Memory B cell (primary cell): Measurements from ENCODE around the gene NAA35.
"Not testable (repeated sequence)": the region's sequence is repeated elsewhere in the genome, so short reads cannot be mapped to it uniquely, and the experiment has no call there.

Source experiments
- ATAC-seq: fragments of 150-1000 bp; cut with Tn5 transposase; 2 replicates; pipeline ENCODE4 v1.10.0; 2021; ENCODE audit warnings: low read depth, mild to moderate bottlenecking, moderate library complexity
- DNase-seq, 2 donors: peaks; one replicate each; pipeline ENCODE4 v3.0.0; 2022; ENCODE audit warnings: low spot score in 2 of 2
- H3K27ac Mint-ChIP-seq: one replicate; pipeline ENCODE4 v1.8.0; 2022; ENCODE audit warnings: mild to moderate bottlenecking, moderate library complexity, mixed read lengths
- H3K27me3 Mint-ChIP-seq: one replicate; pipeline ENCODE4 v1.8.0; 2022; ENCODE audit warnings: mixed read lengths
- H3K36me3 Mint-ChIP-seq: one replicate; pipeline ENCODE4 v1.8.0; 2022; ENCODE audit warnings: mild to moderate bottlenecking, mixed read lengths
- H3K4me1 Mint-ChIP-seq: one replicate; pipeline ENCODE4 v1.8.0; 2022; ENCODE audit warnings: mixed read lengths
- H3K4me3 Mint-ChIP-seq: one replicate; pipeline ENCODE4 v1.8.0; 2022; ENCODE audit warnings: mild to moderate bottlenecking, moderate library complexity, mixed read lengths
- H3K9me3 Mint-ChIP-seq: one replicate; pipeline ENCODE4 v1.8.0; 2022; ENCODE audit warnings: mixed read lengths

Gene NAA35

GRCh38 chr9:85935950-85936349, 5.0 kb upstream of the NAA35 start:
- H3K4me3 Mint-ChIP-seq, H3K9me3 Mint-ChIP-seq, H3K36me3 Mint-ChIP-seq, H3K27ac Mint-ChIP-seq, H3K4me1 Mint-ChIP-seq, H3K27me3 Mint-ChIP-seq, DNase-seq, ATAC-seq: not testable (repeated sequence)

DNA sequence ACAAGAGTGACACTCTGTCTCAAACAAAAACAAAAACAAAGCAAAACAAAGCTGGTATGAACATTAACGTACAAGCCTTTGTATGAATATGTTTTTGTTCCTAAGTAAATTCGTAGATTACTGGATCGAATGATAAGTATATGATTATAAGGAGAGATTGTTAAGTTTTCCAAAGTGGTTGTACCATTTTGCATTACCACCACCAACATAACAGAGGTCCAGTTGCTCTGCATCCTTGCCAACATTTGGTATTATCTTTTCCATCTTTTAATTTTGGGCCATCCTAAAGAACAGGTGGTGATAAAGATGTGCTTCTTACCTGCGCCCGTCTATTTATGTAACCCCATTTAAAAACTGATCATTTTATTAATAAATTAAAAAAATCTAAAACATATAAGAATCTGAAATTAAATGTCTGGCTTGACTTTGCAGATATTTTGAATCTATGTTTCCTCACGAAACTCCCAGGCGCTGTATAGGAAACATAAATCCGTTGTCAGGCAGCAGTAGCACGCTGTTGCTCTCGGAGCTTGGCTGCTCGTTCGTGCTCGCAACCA, 593 bp upstream of the NAA35 start:
- H3K4me3 Mint-ChIP-seq: peak overlapping the region; percentile 88
- no peaks in the 10 kb centered on the region for H3K36me3 Mint-ChIP-seq
- H3K27ac Mint-ChIP-seq: no peak overlapping the region
- H3K4me1 Mint-ChIP-seq: peaks cover 13% of the 10 kb centered on the region
- ATAC-seq (no peak), DNase-seq (no peak)
- no peaks in the 10 kb centered on the region for H3K9me3 Mint-ChIP-seq
- H3K27me3 Mint-ChIP-seq: peaks cover under 1% of the 10 kb centered on the region

DNA sequence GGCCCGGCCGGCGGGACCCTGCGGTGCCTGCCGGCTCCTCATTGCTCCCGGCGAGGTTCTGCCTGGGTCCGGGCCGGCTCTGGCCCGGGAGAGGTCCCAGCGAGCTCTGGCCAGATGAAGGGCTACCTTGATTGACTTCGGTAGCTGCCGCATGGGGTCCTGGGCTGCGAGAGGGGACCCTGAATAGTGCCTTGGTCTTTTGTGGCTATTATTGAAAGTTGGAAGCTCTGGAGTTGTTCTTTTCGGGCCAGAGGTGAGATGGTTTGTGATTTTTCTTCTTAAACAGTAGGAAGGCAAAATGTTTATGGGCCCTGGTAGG, 635 bp downstream of the NAA35 start:
- Mint-ChIP-seq H3K27me3 (no peaks in the 10 kb centered on the region), H3K4me3 (peak overlapping the region; percentile 88), H3K4me1 (peaks cover 13% of the 10 kb centered on the region), H3K9me3 (no peaks in the 10 kb centered on the region), H3K36me3 (peaks cover 4% of the 10 kb centered on the region), H3K27ac (no peak overlapping the region)
- no peak for ATAC-seq
- DNase-seq: no peak

DNA sequence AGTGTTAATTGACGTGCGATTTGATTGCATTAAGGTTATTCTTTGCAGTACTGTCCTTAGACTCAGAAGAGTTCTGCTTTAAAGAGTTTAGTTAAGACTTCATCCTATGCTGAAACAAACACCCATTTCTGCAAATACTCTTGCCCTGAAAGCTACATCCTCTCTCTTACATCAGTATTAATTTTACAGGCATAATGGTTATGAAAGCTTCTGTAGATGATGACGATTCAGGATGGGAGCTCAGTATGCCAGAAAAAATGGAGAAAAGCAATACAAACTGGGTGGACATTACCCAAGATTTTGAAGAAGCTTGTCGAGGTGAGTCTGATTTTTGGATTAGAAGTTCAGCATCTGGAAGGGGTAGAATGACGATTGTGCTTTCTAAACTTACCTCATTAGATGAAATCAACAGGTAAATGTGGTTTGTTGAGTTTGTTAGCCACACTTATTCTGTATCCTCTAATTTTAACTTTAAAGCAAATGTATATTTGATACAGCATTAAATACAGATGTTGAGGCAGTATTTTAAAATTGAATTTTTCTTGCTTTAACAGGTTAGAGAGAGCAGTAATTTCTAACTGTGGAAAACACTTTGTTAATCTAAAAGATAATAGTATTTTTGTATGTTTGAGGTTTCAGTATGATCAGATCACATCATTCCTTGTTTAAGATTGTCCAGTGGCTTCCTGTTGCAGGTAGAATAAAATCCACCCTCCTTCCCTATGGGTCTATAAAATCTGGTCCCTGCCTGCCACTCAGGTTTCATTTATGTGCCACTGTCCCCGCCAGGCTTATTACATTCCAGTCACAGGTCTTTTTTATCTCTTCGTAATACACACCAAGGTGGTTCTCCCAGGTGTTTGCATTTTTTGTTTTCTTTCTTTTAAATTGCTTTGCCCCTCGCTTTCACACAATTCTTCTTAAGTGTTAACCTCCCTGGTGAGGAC, 1.3 kb downstream of the NAA35 start:
- Mint-ChIP-seq H3K4me3 (peak overlapping the region; percentile 88), H3K27ac (no peak overlapping the region), H3K4me1 (peaks cover 13% of the 10 kb centered on the region), H3K36me3 (peaks cover 8% of the 10 kb centered on the region), H3K27me3 (no peaks in the 10 kb centered on the region), H3K9me3 (no peaks in the 10 kb centered on the region)
- ATAC-seq (no peak), DNase-seq (no peak)

GRCh38 chr9:85942913-85943709, 2.2 kb downstream of the NAA35 start:
- Mint-ChIP-seq H3K4me3 (no peak overlapping the region), H3K27me3 (no peaks in the 10 kb centered on the region), H3K4me1 (peaks cover 13% of the 10 kb centered on the region), H3K36me3 (peaks cover 8% of the 10 kb centered on the region), H3K9me3 (no peaks in the 10 kb centered on the region), H3K27ac (no peak overlapping the region)
- DNase-seq: no peak
- ATAC-seq: no peak

GRCh38 chr9:85943757-85944430, 2.9 kb downstream of the NAA35 start:
- Mint-ChIP-seq H3K27ac (no peak overlapping the region), H3K4me1 (peaks cover 16% of the 10 kb centered on the region), H3K9me3 (no peaks in the 10 kb centered on the region), H3K36me3 (peaks cover 11% of the 10 kb centered on the region), H3K4me3 (no peak overlapping the region), H3K27me3 (no peaks in the 10 kb centered on the region)
- ATAC-seq (no peak), DNase-seq (no peak)

DNA sequence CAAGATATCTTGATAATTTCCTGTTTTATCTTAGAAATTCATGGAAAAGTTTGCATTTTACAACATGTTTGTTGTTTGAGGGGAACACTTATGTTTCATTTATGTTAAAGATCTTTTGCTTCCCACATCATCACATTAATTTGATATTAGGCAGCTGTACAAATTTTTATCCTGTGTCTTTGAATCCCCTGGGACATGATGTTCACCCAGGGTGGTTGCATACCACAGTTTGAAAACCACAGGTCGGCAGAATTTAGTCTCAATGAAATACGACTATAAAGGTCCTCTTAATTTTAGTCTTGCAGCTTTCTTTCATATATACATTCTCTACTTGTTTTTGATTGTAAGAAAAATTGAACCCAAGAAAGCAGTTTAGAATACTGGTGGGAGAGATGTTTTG, 3.7 kb downstream of the NAA35 start:
- H3K9me3 Mint-ChIP-seq: no peaks in the 10 kb centered on the region
- H3K27ac Mint-ChIP-seq: no peak overlapping the region
- H3K4me1 Mint-ChIP-seq: peaks cover 18% of the 10 kb centered on the region
- ATAC-seq (no peak), DNase-seq (no peak)
- H3K27me3 Mint-ChIP-seq: no peaks in the 10 kb centered on the region
- H3K4me3 Mint-ChIP-seq: no peak overlapping the region
- H3K36me3 Mint-ChIP-seq: peaks cover 15% of the 10 kb centered on the region

DNA sequence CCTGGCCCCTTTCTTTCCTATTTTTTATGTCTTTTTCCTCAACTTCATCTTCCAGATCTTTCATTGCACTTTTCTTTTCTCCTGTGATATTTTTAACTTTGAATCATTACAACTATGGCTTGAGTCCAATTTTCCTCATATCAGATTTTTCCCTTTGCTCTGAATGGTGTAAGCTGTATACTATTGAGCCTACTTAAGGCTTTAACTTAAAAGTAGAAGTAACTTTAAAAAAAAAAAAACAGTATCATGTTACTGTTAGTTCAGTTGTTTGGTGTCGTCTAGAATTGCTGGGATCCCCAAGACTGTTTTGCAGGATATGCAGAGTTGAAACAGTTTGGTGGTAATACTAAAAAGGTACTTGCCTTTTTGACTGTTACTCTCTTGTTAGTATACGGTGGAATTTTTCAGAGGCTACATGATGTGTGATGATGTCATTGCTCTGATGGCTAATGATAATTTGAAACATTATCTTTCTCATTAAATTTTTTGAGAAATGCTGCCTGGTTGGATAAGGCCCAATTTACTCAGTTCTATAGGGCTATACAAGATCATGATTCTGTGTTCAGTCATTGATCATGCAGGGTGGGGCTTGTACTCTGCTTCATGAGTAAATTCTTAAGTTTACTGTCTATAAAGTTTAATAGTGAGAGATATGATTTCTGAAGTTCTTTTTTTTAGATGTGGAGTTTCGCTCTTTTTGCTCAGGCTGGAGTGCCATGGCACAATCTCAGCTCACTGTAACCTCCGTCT, 8.8 kb downstream of the NAA35 start:
- no peak for DNase-seq
- Mint-ChIP-seq H3K27me3 (no peaks in the 10 kb centered on the region), H3K9me3 (no peaks in the 10 kb centered on the region), H3K4me1 (peaks cover 6% of the 10 kb centered on the region), H3K36me3 (peaks cover 23% of the 10 kb centered on the region), H3K4me3 (no peak overlapping the region), H3K27ac (no peak overlapping the region)
- no peak for ATAC-seq

DNA sequence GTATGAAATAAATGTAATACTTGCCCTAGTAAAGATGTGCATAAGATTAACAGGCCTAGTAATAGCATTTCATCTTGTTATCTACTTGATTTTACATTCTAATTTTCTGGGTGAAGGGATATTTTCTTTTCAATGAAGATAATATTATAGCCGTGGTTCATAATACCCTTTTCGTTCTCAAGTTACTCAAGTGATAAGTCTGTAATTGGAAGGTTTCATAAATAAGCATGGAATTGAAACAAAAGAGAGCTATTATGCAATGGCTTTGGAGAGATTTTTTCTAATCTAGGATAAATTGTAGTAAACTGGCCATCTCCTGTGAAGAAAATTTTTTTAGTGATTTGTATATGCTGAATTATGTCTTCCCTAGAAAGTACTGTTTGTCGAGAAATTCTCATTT, 19.0 kb downstream of the NAA35 start:
- Mint-ChIP-seq H3K36me3 (peaks cover 31% of the 10 kb centered on the region), H3K4me1 (peaks cover 7% of the 10 kb centered on the region), H3K27ac (no peak overlapping the region), H3K27me3 (no peaks in the 10 kb centered on the region), H3K9me3 (no peaks in the 10 kb centered on the region), H3K4me3 (no peak overlapping the region)
- DNase-seq: no peak
- ATAC-seq: no peak

DNA sequence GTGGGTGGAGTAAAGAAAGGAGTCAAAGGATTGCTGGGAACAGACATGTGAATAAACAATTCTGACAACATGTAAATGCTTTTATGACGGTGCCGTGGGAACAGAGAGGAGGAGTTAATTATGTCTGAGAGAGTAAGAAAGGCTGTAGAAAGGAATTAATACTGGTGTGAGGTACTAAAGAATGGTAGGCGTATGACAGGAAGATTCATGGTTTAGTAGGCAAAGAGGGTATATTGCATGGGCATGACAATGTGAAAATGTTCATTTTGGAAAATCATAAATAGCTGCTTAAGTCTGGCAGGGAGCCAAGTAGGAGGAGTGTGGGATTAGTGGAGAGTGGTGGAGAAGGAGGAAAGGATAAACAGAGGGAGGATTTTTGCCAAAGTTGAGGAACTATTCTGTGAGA, 19.7 kb downstream of the NAA35 start:
- no peak for ATAC-seq
- no peaks in the 10 kb centered on the region for H3K9me3 Mint-ChIP-seq
- no peak overlapping the region for H3K4me3 Mint-ChIP-seq
- H3K27ac Mint-ChIP-seq: no peak overlapping the region
- peaks cover 33% of the 10 kb centered on the region for H3K36me3 Mint-ChIP-seq
- no peak for DNase-seq
- H3K27me3 Mint-ChIP-seq: no peaks in the 10 kb centered on the region
- H3K4me1 Mint-ChIP-seq: peaks cover 7% of the 10 kb centered on the region

DNA sequence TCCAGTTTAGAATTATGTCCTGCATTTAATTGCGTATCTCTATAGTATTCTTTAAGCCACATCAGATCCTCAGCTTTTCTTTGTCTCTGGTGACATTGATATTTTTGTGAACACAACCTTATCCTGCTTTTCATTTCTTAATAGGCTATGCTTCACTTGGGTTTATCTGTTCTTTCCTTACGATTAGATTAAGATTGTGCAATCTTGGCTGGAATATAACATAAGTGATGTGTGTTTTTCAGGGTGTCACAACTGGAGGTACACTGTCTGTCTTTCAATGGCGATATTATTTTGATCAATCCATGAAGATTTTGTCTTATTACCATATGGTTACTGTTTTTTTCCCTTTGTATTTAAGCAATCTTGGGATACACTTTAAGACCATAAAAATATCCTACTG, 23.6 kb downstream of the NAA35 start:
- peaks cover 41% of the 10 kb centered on the region for H3K36me3 Mint-ChIP-seq
- H3K9me3 Mint-ChIP-seq: no peaks in the 10 kb centered on the region
- ATAC-seq (no peak), DNase-seq (no peak)
- no peak overlapping the region for H3K4me3 Mint-ChIP-seq
- H3K27ac Mint-ChIP-seq: no peak overlapping the region
- no peaks in the 10 kb centered on the region for H3K27me3 Mint-ChIP-seq
- peaks cover 4% of the 10 kb centered on the region for H3K4me1 Mint-ChIP-seq

GRCh38 chr9:85964949-85965348, 24.0 kb downstream of the NAA35 start:
- Mint-ChIP-seq H3K27me3 (no peaks in the 10 kb centered on the region), H3K4me3 (no peak overlapping the region), H3K36me3 (peaks cover 39% of the 10 kb centered on the region), H3K27ac (no peak overlapping the region), H3K4me1 (peaks cover 4% of the 10 kb centered on the region), H3K9me3 (no peaks in the 10 kb centered on the region)
- ATAC-seq (no peak), DNase-seq (no peak)

GRCh38 chr9:85969727-85970126, 28.8 kb downstream of the NAA35 start:
- Mint-ChIP-seq H3K4me1 (no peaks in the 10 kb centered on the region), H3K27me3 (no peaks in the 10 kb centered on the region), H3K27ac (no peak overlapping the region), H3K36me3 (peaks cover 42% of the 10 kb centered on the region), H3K4me3 (no peak overlapping the region), H3K9me3 (peaks cover 2% of the 10 kb centered on the region)
- no peak for ATAC-seq
- no peak for DNase-seq
